OCI-LY7 (cell line): Measurements from ENCODE around the gene CYB5R4. TPM values are rescaled to one million over a fixed set of nuclear protein-coding genes. Genes with fewer than 3 reads are reported as not detected.
"Not testable (repeated sequence)": the region's sequence is repeated elsewhere in the genome, so short reads cannot be mapped to it uniquely, and the experiment has no call there.

ENCODE experiments used
- BruUV-seq: library from RNA; stranded (reverse); fragments of 400-500 nt; replicated peaks from 2 replicates; lab custom pipeline; 2021; lab: Mats Ljungman, UMichigan
- CTCF ChIA-PET: fragments of 300-600 bp; sonication (Branson Sonifier 250); formaldehyde crosslinking; loops from one replicate; lab custom pipeline; 2022; ENCODE audit warnings: antibody characterized with exemption; ENCODE audit not compliant: unreplicated experiment; lab: Charles Lee
- POLR2A ChIA-PET: fragments of 300-600 bp; sonication (Branson Sonifier 250); formaldehyde crosslinking; loops from one replicate; lab custom pipeline; 2022; ENCODE audit warnings: antibody characterized with exemption; lab: Charles Lee
- DNase-seq: peaks from one replicate; pipeline ENCODE4 v3.0.0-alpha.2; 2015; ENCODE audit warnings: low spot score
- H2AFZ ChIP-seq: fragments of 200-600 bp; sonication (generic), shearing (Covaris generic); 2 replicates; pipeline ENCODE4 v1.6.1; 2014; ENCODE audit warnings: mild to moderate bottlenecking, antibody characterized with exemption, low read length, moderate library complexity
- H3K27ac ChIP-seq: fragments of 200-600 bp; sonication (generic); 2 replicates; pipeline ENCODE4 v1.5.1; 2014; ENCODE audit warnings: mixed run types, low read depth, mild to moderate bottlenecking, moderate library complexity, low read length, inconsistent platforms; ENCODE audit not compliant: poor library complexity, severe bottlenecking
- H3K36me3 ChIP-seq: fragments of 200-600 bp; sonication (generic); 2 replicates; pipeline ENCODE4 v1.6.1; 2014; ENCODE audit warnings: mild to moderate bottlenecking, antibody characterized with exemption, low read length, moderate library complexity, mixed read lengths; ENCODE audit not compliant: insufficient read depth
- H3K4me1 ChIP-seq: fragments of 200-600 bp; sonication (generic); 2 replicates; pipeline ENCODE4 v1.5.1; 2014; ENCODE audit warnings: mild to moderate bottlenecking, low read length; ENCODE audit not compliant: insufficient read depth, poor library complexity, severe bottlenecking
- H3K4me2 ChIP-seq: fragments of 200-600 bp; sonication (generic); 2 replicates; pipeline ENCODE4 v1.6.1; 2014; ENCODE audit warnings: mild to moderate bottlenecking, low read length
- H3K4me3 ChIP-seq: fragments of 200-600 bp; sonication (generic); 2 replicates; pipeline ENCODE4 v1.5.1; 2014; ENCODE audit warnings: mild to moderate bottlenecking, low read depth, low read length; ENCODE audit not compliant: poor library complexity, severe bottlenecking
- H3K79me2 ChIP-seq: fragments of 200-600 bp; sonication (generic); 2 replicates; pipeline ENCODE4 v1.6.1; 2016; ENCODE audit warnings: low read depth, mild to moderate bottlenecking, low read length, moderate library complexity, mixed read lengths; ENCODE audit not compliant: insufficient read depth
- H3K9me2 ChIP-seq: fragments of 200-600 bp; sonication (generic); 2 replicates; pipeline ENCODE4 v1.6.1; 2016; ENCODE audit warnings: mild to moderate bottlenecking, low read length, mixed read lengths; ENCODE audit not compliant: insufficient read depth
- H3K9me3 ChIP-seq: fragments of 200-600 bp; sonication (generic); 2 replicates; pipeline ENCODE4 v1.6.1; 2014; ENCODE audit warnings: mild to moderate bottlenecking, mixed run types, low read length, mixed read lengths
- H4K20me1 ChIP-seq: fragments of 200-600 bp; sonication (generic); 2 replicates; pipeline ENCODE4 v1.6.1; 2014; ENCODE audit warnings: mild to moderate bottlenecking, antibody characterized with exemption, low read length, moderate library complexity, mixed read lengths; ENCODE audit not compliant: insufficient read depth
- CTCF ChIP-seq: fragments of 200-600 bp; sonication (generic); conservative IDR thresholded peaks from 2 replicates; pipeline ENCODE4 v1.5.1; 2014; ENCODE audit warnings: mild to moderate bottlenecking, antibody characterized with exemption, low read length, moderate library complexity, mixed read lengths
- EZH2phosphoT487 ChIP-seq: fragments of 200-600 bp; sonication (generic); IDR thresholded peaks from 2 replicates; pipeline ENCODE4 v1.6.1; 2018; ENCODE audit warnings: low read depth, borderline replicate concordance, mild to moderate bottlenecking, mixed run types, antibody characterized with exemption, low read length, moderate library complexity, mixed read lengths
- intact Hi-C: fragments of 100-400 bp; cut with micrococcal nuclease; formaldehyde crosslinking; loops from one replicate; pipeline ENCODE4 v1.10.0; 2022; ENCODE audit not compliant: unreplicated experiment
- total RNA-seq, 2 experiments: library from RNA; depleted of rRNA in 1 of 2; stranded (reverse); fragments of >200 nt in 1 of 2; shearing (Covaris generic) in 1 of 2; gene quantifications; 2 replicates each; pipeline ENCODE4 v1.2.3, GENCODE V29; 2014 to 2022

The CYB5R4 gene
- total RNA-seq, 2 experiments from 2014 or later: 16.2 to 34.8 TPM

DNA sequence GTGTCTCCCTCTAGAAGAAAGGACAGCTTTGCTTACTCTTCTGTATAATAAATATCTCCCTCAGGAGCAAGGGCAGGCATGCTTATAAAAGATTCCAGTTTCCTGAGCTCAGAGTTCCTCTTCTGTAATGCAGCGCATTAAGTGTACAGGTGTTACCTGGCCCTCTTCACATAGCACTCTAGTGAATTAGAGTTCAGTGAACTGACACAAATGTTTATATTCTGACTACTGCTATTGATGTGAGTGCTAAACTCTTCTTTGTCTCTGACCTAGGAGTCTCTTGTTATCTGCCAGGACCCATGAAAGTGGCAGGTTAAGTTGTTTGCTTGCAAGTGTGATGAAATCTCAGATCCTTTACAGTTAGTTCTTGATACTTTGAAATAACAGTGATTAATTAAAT lies 33.5 kb downstream of the CYB5R4 start:
- Histone ChIP-seq H3K9me3 (no peaks in the 10 kb centered on the region), H3K4me2 (no peak overlapping the region), H3K9me2 (no peaks in the 10 kb centered on the region), H3K36me3 (peaks cover 30% of the 10 kb centered on the region), H3K4me1 (no peaks in the 10 kb centered on the region), H3K79me2 (peaks cover 9% of the 10 kb centered on the region; the same call in 1 of the 2 replicates), H4K20me1 (peaks cover 7% of the 10 kb centered on the region; the same call in 1 of the 2 replicates), H3K27ac (no peak overlapping the region), H2AFZ (no peak overlapping the region), H3K4me3 (no peak overlapping the region)
- no TSS peak for BruUV-seq
- ChIA-PET CTCF (no interaction called here), POLR2A (interaction anchor here (1.0 to 1.3 kb wide), 2 partner anchors 10 to 350 kb away, joined by 3 read pairs; no protein-coding TSS in a partner anchor)
- TF ChIP-seq EZH2phosphoT487 (no peak), CTCF (no peak)
- no peak for DNase-seq
- intact Hi-C loops: no loop called here

DNA sequence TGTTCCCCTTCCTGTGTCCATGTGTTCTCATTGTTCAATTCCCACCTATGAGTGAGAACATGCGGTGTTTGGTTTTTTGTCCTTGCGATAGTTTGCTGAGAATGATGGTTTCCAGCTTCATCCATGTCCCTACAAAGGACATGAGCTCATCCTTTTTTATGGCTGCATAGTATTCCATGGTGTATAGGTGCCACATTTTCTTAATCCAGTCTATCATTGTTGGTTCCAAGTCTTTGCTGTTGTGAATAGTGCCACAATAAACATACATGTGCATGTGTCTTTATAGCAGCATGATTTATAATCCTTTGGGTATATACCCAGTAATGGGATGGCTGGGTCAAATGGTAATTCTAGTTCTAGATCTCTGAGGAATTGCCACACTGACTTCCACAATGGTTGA lies 37.6 kb downstream of the CYB5R4 start:
- H3K9me2 ChIP-seq, H4K20me1 ChIP-seq, H3K4me2 ChIP-seq, CTCF ChIA-PET, H3K27ac ChIP-seq, H3K79me2 ChIP-seq, H3K9me3 ChIP-seq, H2AFZ ChIP-seq, intact Hi-C loops, H3K4me1 ChIP-seq, DNase-seq, BruUV-seq, H3K4me3 ChIP-seq, POLR2A ChIA-PET: not testable (repeated sequence)
- H3K36me3 ChIP-seq: peaks cover 26% of the 10 kb centered on the region

GRCh38 chr6:83901624-83902023 lies 42.1 kb downstream of the CYB5R4 start:
- H3K79me2 ChIP-seq: peaks cover 22% of the 10 kb centered on the region; the same call in 1 of the 2 replicates
- BruUV-seq: no TSS peak
- POLR2A ChIA-PET: no interaction called here
- H3K4me1 ChIP-seq: no peaks in the 10 kb centered on the region
- H3K27ac ChIP-seq: no peak overlapping the region
- H3K4me2 ChIP-seq: no peak overlapping the region
- DNase-seq: no peak
- H4K20me1 ChIP-seq: no peaks in the 10 kb centered on the region
- no peaks in the 10 kb centered on the region for H3K9me2 ChIP-seq
- TF ChIP-seq EZH2phosphoT487 (no peak), CTCF (no peak)
- no peak overlapping the region for H3K4me3 ChIP-seq
- no peak overlapping the region for H2AFZ ChIP-seq
- H3K36me3 ChIP-seq: peaks cover under 1% of the 10 kb centered on the region; the same call in 1 of the 2 replicates
- CTCF ChIA-PET: no interaction called here
- peaks cover 26% of the 10 kb centered on the region; the same call in 1 of the 2 replicates for H3K9me3 ChIP-seq
- intact Hi-C loops: loop anchor here (5.0 kb wide), 1 partner anchor 404 kb away; no protein-coding TSS in a partner anchor
